PC-9 (cell line): ENCODE data around the gene FIBCD1.

Source experiments
- CTCF ChIP-seq: fragments of 200-600 bp; sonication (generic); conservative IDR thresholded peaks from 2 replicates; pipeline ENCODE4 v1.6.1; 2017; ENCODE audit warnings: mixed run types, antibody characterized with exemption, mild to moderate bottlenecking, moderate library complexity
- EZH2 ChIP-seq: fragments of 200-600 bp; sonication (generic); IDR thresholded peaks from 2 replicates; pipeline ENCODE4 v1.8.0; 2017; ENCODE audit warnings: antibody characterized with exemption, low read depth

- no peak for TF ChIP-seq CTCF
- TF ChIP-seq EZH2 = no peak
These were observed 18.2 kb downstream of the FIBCD1 start for GRCh38 chr9:130920762-130921299.
